Muscle layer of duodenum (tissue), 2 donors: Measurements from ENCODE around the gene TNIP3.
"Not testable (repeated sequence)": the region's sequence is repeated elsewhere in the genome, so short reads cannot be mapped to it uniquely, and the experiment has no call there.

Source experiments
- H3K27ac ChIP-seq: one replicate; pipeline ENCODE4 v1.7.0; 2013; ENCODE audit warnings: mild to moderate bottlenecking, low read length
- H3K27me3 ChIP-seq: one replicate; pipeline ENCODE4 v1.7.0; 2013; ENCODE audit warnings: low read depth, mild to moderate bottlenecking, control low read depth, low read length
- H3K36me3 ChIP-seq, 2 donors: one replicate each; pipeline ENCODE4 v1.7.0; 2013; ENCODE audit warnings: low read length in 2 of 2, control low read depth in 1 of 2, mild to moderate bottlenecking in 1 of 2; ENCODE audit not compliant: insufficient read depth in 2 of 2, control insufficient read depth in 1 of 2
- H3K4me1 ChIP-seq, 2 donors: one replicate each; pipeline ENCODE4 v1.7.0; 2013; ENCODE audit warnings: low read length in 2 of 2, mild to moderate bottlenecking in 2 of 2, control low read depth in 1 of 2, moderate library complexity in 1 of 2; ENCODE audit not compliant: insufficient read depth in 2 of 2, control insufficient read depth in 1 of 2
- H3K4me3 ChIP-seq, 2 donors: one replicate each; pipeline ENCODE4 v1.7.0; 2013; ENCODE audit warnings: low read length in 2 of 2, low read depth in 1 of 2, mild to moderate bottlenecking in 1 of 2
- H3K9me3 ChIP-seq, 2 donors: one replicate each; pipeline ENCODE4 v1.7.0; 2013; ENCODE audit warnings: low read length in 2 of 2, control low read depth in 1 of 2, mild to moderate bottlenecking in 1 of 2; ENCODE audit not compliant: control insufficient read depth in 1 of 2
- donor health status: healthy.

TNIP3 gene

DNA sequence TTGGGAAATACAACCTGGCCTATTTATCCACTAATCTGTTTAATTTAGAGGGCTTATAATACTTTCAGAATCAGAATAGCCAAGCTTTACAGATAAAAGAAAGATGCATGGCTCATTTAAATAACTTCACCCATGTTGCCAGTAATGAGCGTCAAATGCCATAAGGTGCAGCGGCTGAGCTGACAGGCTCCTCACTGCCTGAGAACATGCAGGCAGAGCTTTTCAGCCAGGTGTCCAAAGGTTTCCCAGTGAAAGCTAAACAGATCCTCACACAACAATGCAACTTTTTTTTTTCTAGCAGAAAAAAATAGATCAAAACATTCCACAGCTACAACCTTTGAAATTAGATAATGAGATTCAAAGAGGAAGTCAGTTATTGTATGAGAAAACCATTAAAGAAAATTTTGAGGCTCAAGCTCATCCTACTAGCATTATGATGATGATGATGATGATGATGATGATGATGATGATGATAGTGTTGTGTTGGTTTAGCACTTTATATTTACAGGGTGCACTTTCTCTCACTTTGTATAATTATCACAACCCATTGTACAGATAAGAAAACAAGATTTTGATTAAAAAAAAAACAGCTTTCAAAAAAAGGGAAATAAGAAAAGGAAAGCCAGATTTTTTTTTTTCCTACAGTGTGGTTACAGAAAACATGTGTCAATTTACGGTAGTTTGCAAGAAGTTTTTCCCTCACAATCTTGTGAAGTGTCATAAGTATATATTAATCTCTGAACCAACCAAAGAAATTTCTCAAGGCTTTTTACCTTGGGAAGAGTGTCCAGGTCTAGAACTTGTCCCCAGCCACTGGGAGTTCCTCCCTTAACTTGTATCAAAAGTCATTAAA lies 12.2 kb upstream of the TNIP3 start:
- H3K4me3 ChIP-seq = no peak overlapping the region
- no peaks in the 10 kb centered on the region for H3K27me3 ChIP-seq
- H3K9me3 ChIP-seq = no peaks in the 10 kb centered on the region
- H3K27ac ChIP-seq = no peak overlapping the region
- no peaks in the 10 kb centered on the region for H3K36me3 ChIP-seq
- H3K4me1 ChIP-seq = no peaks in the 10 kb centered on the region

DNA sequence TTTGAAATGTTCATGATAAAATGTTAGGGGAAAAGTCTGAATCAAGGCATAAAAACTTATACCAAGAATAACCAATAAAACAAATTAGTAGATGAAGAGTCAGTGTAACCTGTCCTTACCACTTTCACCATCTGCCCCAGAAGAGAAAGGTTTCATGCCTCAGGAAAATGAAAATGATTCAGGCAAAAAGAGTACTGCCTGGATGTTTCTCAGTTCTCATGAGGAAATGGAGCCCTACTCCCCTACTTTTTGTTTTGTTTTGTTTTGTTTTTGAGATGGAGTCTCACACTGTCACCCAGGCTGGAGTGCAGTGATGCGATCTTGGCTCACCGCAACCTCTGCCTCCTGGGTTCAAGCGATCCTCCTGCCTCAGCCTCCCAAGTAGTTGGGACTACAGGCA lies 7.4 kb upstream of the TNIP3 start:
- not testable (repeated sequence) for H3K4me3 ChIP-seq, H3K9me3 ChIP-seq, H3K27ac ChIP-seq, H3K27me3 ChIP-seq, H3K36me3 ChIP-seq, H3K4me1 ChIP-seq

DNA sequence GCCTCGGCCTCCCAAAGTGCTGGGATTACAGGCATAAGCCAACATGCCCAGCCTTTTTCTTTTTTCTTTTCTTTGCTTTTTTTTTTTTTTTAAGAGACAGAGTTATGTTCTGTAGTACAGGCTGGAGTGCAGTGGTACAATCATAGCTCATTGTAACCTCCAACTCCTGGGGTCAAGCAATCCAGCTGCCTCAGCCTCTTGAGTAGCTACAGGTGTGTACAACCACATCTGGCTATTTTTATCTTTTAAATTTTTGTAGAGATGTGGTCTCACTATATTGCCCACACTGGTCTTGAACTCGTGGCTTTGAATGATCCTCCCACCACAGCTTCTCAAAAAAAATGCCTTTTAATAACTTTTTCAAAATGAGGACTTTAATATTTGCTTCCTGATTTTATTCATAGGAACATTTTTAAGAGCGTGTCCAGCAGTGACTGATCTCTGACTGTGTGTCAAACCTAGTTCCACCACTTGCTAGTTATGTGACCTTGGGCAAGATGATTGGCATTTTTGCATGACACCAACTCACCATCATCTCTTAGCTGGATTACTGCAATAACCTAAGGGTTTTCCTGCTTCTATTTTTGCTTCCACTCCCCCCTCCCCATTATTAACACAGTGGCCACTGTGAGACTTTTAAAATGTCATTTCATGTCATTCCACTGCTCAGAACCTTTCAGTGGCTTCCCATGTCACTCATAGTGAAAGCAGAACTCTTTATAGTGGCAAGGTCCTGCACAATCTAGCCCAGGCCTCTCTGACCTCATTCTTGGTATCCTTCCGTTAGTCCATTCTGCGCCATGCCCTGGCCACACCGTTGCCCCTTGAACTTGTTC lies 4.5 kb upstream of the TNIP3 start:
- Histone ChIP-seq H3K27ac (no peak overlapping the region), H3K27me3 (no peaks in the 10 kb centered on the region)

DNA sequence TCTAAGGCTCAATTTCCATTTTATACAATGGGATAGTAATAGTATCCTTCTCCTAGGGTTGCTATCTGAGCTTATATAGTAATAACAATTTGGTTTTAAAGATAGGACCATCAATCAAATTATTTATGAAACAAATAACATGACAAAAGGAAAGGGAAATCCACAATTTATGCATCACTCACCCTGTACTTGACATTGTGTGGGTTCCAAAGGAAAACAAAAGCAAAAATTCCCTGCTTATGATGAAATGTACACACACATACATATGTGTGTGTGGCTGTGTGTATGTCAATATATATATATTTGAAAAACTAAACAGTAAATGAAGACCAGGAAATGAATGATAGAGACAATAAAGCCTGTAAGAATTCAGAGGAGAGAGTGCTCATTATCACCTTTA lies 2.9 kb upstream of the TNIP3 start:
- H3K27me3 ChIP-seq = no peaks in the 10 kb centered on the region
- H3K9me3 ChIP-seq = no peaks in the 10 kb centered on the region

More for the DNA sequence above, 4.5 kb upstream of the TNIP3 start:
- H3K36me3 ChIP-seq = no peaks in the 10 kb centered on the region
- H3K4me1 ChIP-seq = no peaks in the 10 kb centered on the region
- H3K9me3 ChIP-seq = no peaks in the 10 kb centered on the region
- H3K4me3 ChIP-seq = no peak overlapping the region

DNA sequence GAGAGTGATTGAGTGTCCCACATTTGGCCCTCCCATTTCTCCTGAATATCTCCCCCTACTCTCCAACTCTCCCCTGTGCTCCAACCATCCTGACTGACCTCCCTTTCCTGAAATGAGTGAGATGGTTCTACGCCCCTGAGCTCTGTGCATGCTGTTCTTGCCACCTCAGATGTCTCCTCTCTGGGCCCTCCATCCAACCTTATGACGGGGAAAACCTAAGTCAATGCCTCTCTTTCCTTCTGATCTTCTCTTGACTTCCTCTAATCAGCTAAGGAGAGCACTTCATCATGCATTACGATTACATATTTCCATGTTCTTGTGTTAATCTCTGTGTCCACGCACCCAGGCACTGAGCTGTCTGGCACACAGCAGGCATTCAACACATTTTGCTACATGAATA lies 1.1 kb upstream of the TNIP3 start:
- no peaks in the 10 kb centered on the region for H3K4me1 ChIP-seq
- H3K4me3 ChIP-seq = no peak overlapping the region
- H3K9me3 ChIP-seq = no peaks in the 10 kb centered on the region
- no peaks in the 10 kb centered on the region for H3K36me3 ChIP-seq
- no peak overlapping the region for H3K27ac ChIP-seq
- no peaks in the 10 kb centered on the region for H3K27me3 ChIP-seq

More for the DNA sequence above, 2.9 kb upstream of the TNIP3 start:
- H3K27ac ChIP-seq = no peak overlapping the region
- no peak overlapping the region for H3K4me3 ChIP-seq
- no peaks in the 10 kb centered on the region for H3K36me3 ChIP-seq
- H3K4me1 ChIP-seq = no peaks in the 10 kb centered on the region

DNA sequence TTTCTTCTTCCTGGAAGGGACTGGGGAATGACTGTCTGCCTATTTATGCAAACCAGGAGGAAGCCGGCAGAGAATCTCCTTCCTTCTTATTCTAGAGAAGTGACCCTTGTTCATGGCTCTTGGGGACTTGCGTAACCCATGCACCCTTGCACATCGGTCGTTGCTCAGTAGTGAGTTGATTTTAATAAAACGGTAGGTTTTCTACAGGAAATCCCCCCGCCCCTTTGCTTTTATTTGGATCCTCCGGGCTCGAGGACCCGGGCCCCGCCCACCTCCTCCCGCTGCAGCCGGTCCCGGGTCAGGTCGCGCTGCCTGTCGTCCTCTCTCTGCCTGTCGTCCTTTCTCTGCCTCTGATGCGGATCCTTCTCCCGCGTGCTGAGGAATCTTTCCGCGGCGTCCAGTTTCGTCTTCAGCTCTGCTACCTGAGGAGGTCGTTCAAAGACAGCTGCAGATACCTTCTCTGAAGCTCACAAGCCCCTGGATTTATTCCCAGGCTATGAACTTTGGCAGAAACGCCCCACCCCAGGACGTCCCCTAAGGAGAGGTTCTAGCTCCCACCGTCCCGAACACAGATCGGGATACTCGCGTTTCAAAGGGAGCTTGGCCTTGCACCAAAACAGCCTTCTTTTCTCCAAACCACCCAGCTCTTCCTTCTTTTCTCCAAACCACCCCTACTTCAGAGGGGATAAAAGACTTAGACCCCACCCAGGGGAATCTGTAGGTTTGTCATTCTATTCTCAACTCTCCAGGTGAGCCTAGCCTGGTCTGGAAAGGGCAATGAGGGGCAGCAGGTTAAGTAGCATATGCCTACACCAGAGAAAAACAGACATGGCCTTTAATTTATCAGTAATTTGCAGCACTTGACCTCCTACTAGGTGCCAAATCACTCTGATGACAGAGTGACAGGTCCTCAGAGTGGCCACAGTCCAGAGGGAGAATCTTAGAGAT lies 7.0 kb downstream of the TNIP3 start:
- Histone ChIP-seq H3K9me3 (no peaks in the 10 kb centered on the region), H3K36me3 (no peaks in the 10 kb centered on the region), H3K27ac (no peak overlapping the region), H3K27me3 (no peaks in the 10 kb centered on the region), H3K4me1 (peaks cover 0 to 5% of the 10 kb centered on the region in 2 donors), H3K4me3 (peak overlapping the region; percentile 57 to 68)

DNA sequence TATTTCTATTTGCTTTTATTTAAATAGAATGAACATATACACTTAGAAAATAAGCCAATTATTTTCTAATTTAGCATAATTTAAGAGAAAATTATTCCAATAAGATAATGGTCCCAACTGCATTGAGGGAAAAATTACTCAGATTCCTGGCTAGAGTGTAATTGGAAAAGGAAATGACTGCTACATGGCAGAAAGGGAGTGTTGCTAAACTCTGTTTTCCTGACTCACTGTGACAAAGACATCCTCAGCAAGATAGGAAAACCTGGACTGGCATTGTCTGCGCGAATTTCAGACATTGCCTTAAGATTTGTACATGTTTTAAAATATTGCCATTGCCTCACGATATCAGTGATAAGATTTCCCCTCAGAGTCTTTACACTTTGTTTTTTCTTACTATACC lies 8.2 kb downstream of the TNIP3 start:
- H3K27ac ChIP-seq = no peak overlapping the region
- H3K4me3 ChIP-seq = no peak overlapping the region
- H3K4me1 ChIP-seq = peaks cover 0 to 5% of the 10 kb centered on the region in 2 donors

DNA sequence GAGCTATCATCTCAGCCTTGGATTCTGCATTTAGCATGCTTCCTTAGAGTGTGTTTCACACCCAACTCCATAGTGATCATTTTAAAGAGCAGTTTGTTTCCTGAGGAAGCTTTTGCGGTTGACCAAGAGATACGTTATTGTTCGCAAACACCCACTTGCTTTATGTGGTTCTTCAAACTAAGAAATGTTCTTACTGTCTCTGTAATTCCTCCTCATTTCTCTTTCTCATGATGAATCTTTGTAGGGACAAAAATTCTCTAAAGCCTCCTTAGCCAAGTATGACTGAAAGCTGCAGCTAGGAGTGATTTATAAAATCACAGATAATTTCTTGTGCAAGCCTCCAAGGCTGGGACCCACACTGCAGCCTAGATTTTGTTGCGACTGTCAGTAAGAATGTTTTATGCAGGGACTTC lies 10.0 kb downstream of the TNIP3 start:
- peaks cover 0 to 5% of the 10 kb centered on the region in 2 donors for H3K4me1 ChIP-seq

More for the DNA sequence above, 8.2 kb downstream of the TNIP3 start:
- H3K9me3 ChIP-seq = no peaks in the 10 kb centered on the region
- no peaks in the 10 kb centered on the region for H3K36me3 ChIP-seq
- no peaks in the 10 kb centered on the region for H3K27me3 ChIP-seq

DNA sequence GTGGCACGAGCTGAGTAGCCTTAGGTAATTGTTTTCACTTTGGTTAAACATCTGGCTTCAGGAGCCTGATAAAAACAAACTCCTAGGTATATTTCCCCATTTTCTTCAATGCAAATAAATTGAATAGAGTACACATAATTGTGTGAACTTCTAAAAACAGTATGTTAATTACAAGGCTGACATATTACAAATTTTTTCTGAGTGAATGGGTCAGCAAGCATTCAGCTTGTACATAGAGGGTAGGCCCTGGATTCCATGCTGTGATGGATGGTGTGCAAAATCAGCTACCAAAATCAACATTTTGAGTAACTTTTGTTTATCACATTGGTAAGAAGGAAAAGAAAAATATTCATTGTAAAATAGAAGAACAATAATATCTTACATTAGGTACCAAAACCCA lies 12.2 kb downstream of the TNIP3 start:
- H3K4me3 ChIP-seq = no peak overlapping the region
- no peaks in the 10 kb centered on the region for H3K27me3 ChIP-seq
- no peak overlapping the region for H3K27ac ChIP-seq
- H3K4me1 ChIP-seq = no peaks in the 10 kb centered on the region
- no peaks in the 10 kb centered on the region for H3K36me3 ChIP-seq
- H3K9me3 ChIP-seq = no peaks in the 10 kb centered on the region

More for the DNA sequence above, 10.0 kb downstream of the TNIP3 start:
- Histone ChIP-seq H3K36me3 (no peaks in the 10 kb centered on the region), H3K27ac (no peak overlapping the region), H3K27me3 (no peaks in the 10 kb centered on the region), H3K9me3 (no peaks in the 10 kb centered on the region), H3K4me3 (no peak overlapping the region)

DNA sequence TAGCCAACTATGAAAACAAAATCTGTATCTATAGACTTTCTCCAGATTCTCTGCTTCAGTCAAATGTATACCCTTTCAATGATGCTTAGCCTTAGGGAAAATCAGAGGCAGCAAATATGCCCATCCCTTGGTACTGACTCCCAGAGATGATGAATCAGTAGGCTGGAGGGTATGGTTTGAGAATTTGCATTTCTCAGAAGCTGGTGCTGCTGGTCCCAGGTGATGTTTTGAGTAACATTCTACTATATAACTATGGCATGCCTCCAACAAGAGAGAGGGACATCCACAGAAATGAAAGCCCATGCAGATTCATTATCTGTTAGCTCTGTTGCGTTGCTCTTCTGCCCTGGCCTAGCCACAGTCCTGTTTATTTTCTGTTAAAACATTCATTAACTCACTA lies 13.6 kb downstream of the TNIP3 start:
- Histone ChIP-seq H3K9me3 (no peaks in the 10 kb centered on the region), H3K27ac (no peak overlapping the region), H3K36me3 (no peaks in the 10 kb centered on the region), H3K4me3 (no peak overlapping the region), H3K4me1 (no peaks in the 10 kb centered on the region), H3K27me3 (no peaks in the 10 kb centered on the region)

DNA sequence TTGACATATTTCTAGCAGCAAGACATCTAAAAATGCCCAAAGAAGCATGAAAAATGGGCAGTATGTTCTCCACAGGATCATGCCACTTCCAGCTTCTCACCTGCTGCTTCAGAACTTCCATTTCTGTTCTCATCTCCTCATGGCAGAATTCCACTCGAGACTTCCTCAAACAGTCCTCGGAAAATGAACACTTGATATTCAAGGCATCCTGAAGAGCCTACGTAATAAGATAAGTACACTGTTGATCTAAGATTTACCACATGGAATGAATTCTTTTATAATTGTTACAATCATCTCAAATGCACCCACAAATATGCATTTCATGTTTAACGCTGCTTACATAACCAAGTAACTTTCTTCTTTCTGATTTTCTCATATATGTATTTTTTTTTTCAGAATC lies 14.1 kb downstream of the TNIP3 start:
- no peaks in the 10 kb centered on the region for H3K27me3 ChIP-seq
- no peaks in the 10 kb centered on the region for H3K9me3 ChIP-seq
- no peak overlapping the region for H3K4me3 ChIP-seq
- no peaks in the 10 kb centered on the region for H3K36me3 ChIP-seq
- H3K27ac ChIP-seq = no peak overlapping the region
- H3K4me1 ChIP-seq = no peaks in the 10 kb centered on the region
